Neural progenitor cell (in vitro differentiated cells): ENCODE data around the gene USP49. TPM values are rescaled to one million over a fixed set of nuclear protein-coding genes. Genes with fewer than 3 reads are reported as not detected.

Experiments
- DNase-seq: peaks from one replicate; pipeline ENCODE4 v3.0.0-alpha.2; 2016; ENCODE audit warnings: low spot score
- H2AFZ ChIP-seq: fragments of 200-600 bp; sonication (generic); replicated peaks from 2 replicates; pipeline ENCODE4 v1.6.1; 2016; ENCODE audit warnings: antibody characterized with exemption
- H3F3A ChIP-seq: fragments of 200-600 bp; sonication (generic); 2 replicates; pipeline ENCODE4 v1.6.1; 2016; ENCODE audit warnings: antibody characterized with exemption, low read depth
- H3K27ac ChIP-seq: fragments of 200-600 bp; sonication (generic); 2 replicates; pipeline ENCODE4 v1.5.1; 2016; ENCODE audit warnings: mild to moderate bottlenecking
- H3K27me3 ChIP-seq: fragments of 200-600 bp; sonication (generic); 2 replicates; pipeline ENCODE4 v1.6.1; 2016; ENCODE audit warnings: mild to moderate bottlenecking, moderate library complexity
- H3K36me3 ChIP-seq: fragments of 200-600 bp; sonication (generic); 2 replicates; pipeline ENCODE4 v1.5.1; 2016
- H3K4me1 ChIP-seq: fragments of 200-600 bp; sonication (generic); 2 replicates; pipeline ENCODE4 v1.6.1; 2016; ENCODE audit warnings: mixed run types
- H3K4me2 ChIP-seq: fragments of 200-600 bp; sonication (generic); 2 replicates; pipeline ENCODE4 v1.6.1; 2016
- H3K4me3 ChIP-seq: fragments of 200-600 bp; sonication (generic); 2 replicates; pipeline ENCODE4 v1.5.1; 2016
- H3K79me2 ChIP-seq: fragments of 200-600 bp; sonication (generic); 2 replicates; pipeline ENCODE4 v1.6.1; 2016; ENCODE audit warnings: low read depth
- H3K9ac ChIP-seq: fragments of 200-600 bp; sonication (generic); 2 replicates; pipeline ENCODE4 v1.6.1; 2016
- H3K9me3 ChIP-seq: fragments of 200-600 bp; sonication (generic); 2 replicates; pipeline ENCODE4 v1.5.1; 2016; ENCODE audit warnings: low read depth
- H4K20me1 ChIP-seq: fragments of 200-600 bp; sonication (generic); 2 replicates; pipeline ENCODE4 v1.6.1; 2016; ENCODE audit warnings: low read depth
- H3K27ac Mint-ChIP-seq: 3 replicates; pipeline ENCODE4 v1.8.0; 2021; ENCODE audit warnings: mixed read lengths
- H3K27me3 Mint-ChIP-seq: 2 replicates; pipeline ENCODE4 v1.8.0; 2022; ENCODE audit warnings: low read depth, mild to moderate bottlenecking, inconsistent platforms, moderate library complexity, mixed read lengths; ENCODE audit not compliant: insufficient read depth
- H3K36me3 Mint-ChIP-seq: 3 replicates; pipeline ENCODE4 v1.8.0; 2021; ENCODE audit warnings: mixed read lengths
- H3K4me1 Mint-ChIP-seq: 3 replicates; pipeline ENCODE4 v1.8.0; 2021; ENCODE audit warnings: mixed read lengths
- H3K4me3 Mint-ChIP-seq: 3 replicates; pipeline ENCODE4 v1.8.0; 2021; ENCODE audit warnings: mild to moderate bottlenecking, moderate library complexity, mixed read lengths
- H3K9me3 Mint-ChIP-seq: 3 replicates; pipeline ENCODE4 v1.8.0; 2020; ENCODE audit warnings: mixed read lengths
- EZH2 ChIP-seq: fragments of 200-600 bp; sonication (generic); IDR thresholded peaks from 2 replicates; pipeline ENCODE4 v1.6.1; 2017; ENCODE audit warnings: antibody characterized with exemption, mild to moderate bottlenecking, moderate library complexity
- EZH2phosphoT487 ChIP-seq: fragments of 200-600 bp; sonication (generic); IDR thresholded peaks from 2 replicates; pipeline ENCODE4 v1.6.1; 2017; ENCODE audit warnings: antibody characterized with exemption
- total RNA-seq: library from RNA; depleted of rRNA; stranded (reverse); fragments of >200 nt; gene quantifications from 2 replicates; pipeline ENCODE4 v1.2.3, GENCODE V29; 2015; ENCODE audit warnings: low replicate concordance
- TF ChIP-seq, protein P1 (sequence below): fragments of 200-600 bp; sonication (generic); IDR thresholded peaks from 2 replicates; pipeline ENCODE4 v1.5.1; 2017; ENCODE audit warnings: antibody characterized with exemption, mild to moderate bottlenecking

USP49 gene
- total RNA-seq, 1 donor from 2014 or later = 25.0 TPM

DNA sequence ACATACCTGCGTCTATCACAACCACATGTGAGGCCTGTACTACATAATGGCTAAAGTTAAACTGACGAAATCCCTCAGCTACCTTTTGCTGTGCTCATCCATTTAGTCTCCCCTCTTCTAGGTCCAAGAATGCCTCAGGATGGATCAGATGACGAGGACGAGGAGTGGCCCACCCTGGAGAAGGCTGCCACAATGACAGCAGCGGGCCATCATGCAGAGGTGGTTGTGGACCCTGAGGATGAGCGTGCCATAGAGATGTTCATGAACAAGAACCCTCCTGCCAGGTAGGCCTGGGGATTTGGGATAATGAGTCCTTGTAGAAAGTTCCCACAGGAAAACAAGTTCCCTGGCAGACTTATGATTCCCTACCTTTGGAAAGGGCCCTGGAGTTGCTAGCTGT lies 32.1 kb upstream of the USP49 start:
- Histone ChIP-seq H3K9ac (no peak overlapping the region), H3F3A (no peaks in the 10 kb centered on the region), H3K27me3 (no peaks in the 10 kb centered on the region), H2AFZ (no peak overlapping the region), H4K20me1 (peaks cover 35% of the 10 kb centered on the region), H3K79me2 (peaks cover 70% of the 10 kb centered on the region), H3K4me2 (no peak overlapping the region), H3K27ac (no peak overlapping the region), H3K4me3 (no peak overlapping the region), H3K4me1 (peaks cover 15% of the 10 kb centered on the region), H3K36me3 (no peaks in the 10 kb centered on the region), H3K9me3 (no peaks in the 10 kb centered on the region)
- no peak for DNase-seq
- no peak for TF ChIP-seq EZH2
- no peak for TF ChIP-seq EZH2phosphoT487
- TF ChIP-seq, protein P1, sequence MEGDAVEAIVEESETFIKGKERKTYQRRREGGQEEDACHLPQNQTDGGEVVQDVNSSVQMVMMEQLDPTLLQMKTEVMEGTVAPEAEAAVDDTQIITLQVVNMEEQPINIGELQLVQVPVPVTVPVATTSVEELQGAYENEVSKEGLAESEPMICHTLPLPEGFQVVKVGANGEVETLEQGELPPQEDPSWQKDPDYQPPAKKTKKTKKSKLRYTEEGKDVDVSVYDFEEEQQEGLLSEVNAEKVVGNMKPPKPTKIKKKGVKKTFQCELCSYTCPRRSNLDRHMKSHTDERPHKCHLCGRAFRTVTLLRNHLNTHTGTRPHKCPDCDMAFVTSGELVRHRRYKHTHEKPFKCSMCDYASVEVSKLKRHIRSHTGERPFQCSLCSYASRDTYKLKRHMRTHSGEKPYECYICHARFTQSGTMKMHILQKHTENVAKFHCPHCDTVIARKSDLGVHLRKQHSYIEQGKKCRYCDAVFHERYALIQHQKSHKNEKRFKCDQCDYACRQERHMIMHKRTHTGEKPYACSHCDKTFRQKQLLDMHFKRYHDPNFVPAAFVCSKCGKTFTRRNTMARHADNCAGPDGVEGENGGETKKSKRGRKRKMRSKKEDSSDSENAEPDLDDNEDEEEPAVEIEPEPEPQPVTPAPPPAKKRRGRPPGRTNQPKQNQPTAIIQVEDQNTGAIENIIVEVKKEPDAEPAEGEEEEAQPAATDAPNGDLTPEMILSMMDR = no peak
- Mint-ChIP-seq H3K9me3 (no peaks in the 10 kb centered on the region), H3K4me1 (peaks cover 13% of the 10 kb centered on the region), H3K36me3 (peaks cover 25% of the 10 kb centered on the region), H3K27me3 (no peaks in the 10 kb centered on the region), H3K27ac (no peak overlapping the region), H3K4me3 (no peak overlapping the region)

DNA sequence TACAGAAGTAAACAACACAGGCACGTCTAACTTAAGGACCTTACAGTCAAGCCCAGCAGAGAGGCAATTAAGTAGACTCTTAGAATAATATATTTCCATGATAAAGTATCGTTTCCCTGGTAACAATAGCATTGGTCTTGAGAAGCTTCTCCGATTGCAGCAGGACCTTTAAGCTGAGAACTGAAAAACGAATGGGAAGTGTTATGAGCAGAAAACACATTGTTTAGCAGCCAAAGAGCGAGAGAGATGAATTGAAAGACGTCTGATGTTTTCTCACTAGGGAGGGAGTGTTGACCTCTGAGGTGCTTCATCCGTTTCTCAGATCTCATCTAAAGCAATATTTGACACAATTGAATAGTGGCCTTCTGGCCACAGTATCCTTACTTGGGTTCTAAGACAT lies 27.0 kb upstream of the USP49 start:
- Mint-ChIP-seq H3K27me3 (no peaks in the 10 kb centered on the region), H3K27ac (no peak overlapping the region), H3K36me3 (peaks cover 15% of the 10 kb centered on the region), H3K4me3 (peak overlapping the region; percentile 100), H3K4me1 (peaks cover 23% of the 10 kb centered on the region), H3K9me3 (no peaks in the 10 kb centered on the region)
- TF ChIP-seq EZH2phosphoT487 (no peak), EZH2 (no peak)
- TF ChIP-seq, protein P1 = no peak
- no peak overlapping the region for H3K27ac ChIP-seq
- H3K36me3 ChIP-seq = no peaks in the 10 kb centered on the region
- peak overlapping the region; percentile 94 for H3K4me3 ChIP-seq
- H3K9ac ChIP-seq = peak overlapping the region; percentile 95
- H3K9me3 ChIP-seq = no peaks in the 10 kb centered on the region
- H3F3A ChIP-seq = peaks cover 8% of the 10 kb centered on the region
- H4K20me1 ChIP-seq = peaks cover 43% of the 10 kb centered on the region
- peaks cover 22% of the 10 kb centered on the region for H3K4me1 ChIP-seq
- H3K79me2 ChIP-seq = peaks cover 88% of the 10 kb centered on the region
- H3K27me3 ChIP-seq = no peaks in the 10 kb centered on the region
- H2AFZ ChIP-seq = peak overlapping the region; percentile 98
- H3K4me2 ChIP-seq = peak overlapping the region; percentile 99
- no peak for DNase-seq

DNA sequence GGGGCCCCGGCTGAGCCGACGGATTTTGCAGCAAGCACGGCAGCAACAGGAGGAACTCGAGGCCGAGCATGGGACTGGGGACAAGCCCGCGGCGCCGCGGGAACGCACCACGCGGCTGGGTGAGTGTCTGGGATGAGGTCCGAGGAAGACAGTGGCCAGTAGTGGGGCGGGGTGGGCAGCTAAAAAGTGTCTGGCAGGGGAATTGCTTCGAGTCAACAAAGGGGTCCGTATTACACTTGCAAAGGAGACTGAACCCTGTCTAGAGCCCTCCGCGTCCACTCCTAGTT lies 26.5 kb upstream of the USP49 start:
- Histone ChIP-seq H3K27ac (no peak overlapping the region), H2AFZ (peak overlapping the region; percentile 98), H3K36me3 (no peaks in the 10 kb centered on the region), H3K4me3 (peak overlapping the region; percentile 94), H3K4me2 (peak overlapping the region; percentile 99), H4K20me1 (peaks cover 38% of the 10 kb centered on the region), H3K9me3 (no peaks in the 10 kb centered on the region), H3K79me2 (peaks cover 88% of the 10 kb centered on the region), H3F3A (peaks cover 8% of the 10 kb centered on the region), H3K4me1 (peaks cover 22% of the 10 kb centered on the region), H3K27me3 (no peaks in the 10 kb centered on the region), H3K9ac (peak overlapping the region; percentile 95)
- peak overlapping the region; percentile 100 for H3K4me3 Mint-ChIP-seq
- TF ChIP-seq EZH2 (no peak), EZH2phosphoT487 (no peak)
- TF ChIP-seq, protein P1 = no peak
- no peaks in the 10 kb centered on the region for H3K9me3 Mint-ChIP-seq
- peaks cover 23% of the 10 kb centered on the region for H3K4me1 Mint-ChIP-seq
- peaks cover 14% of the 10 kb centered on the region for H3K36me3 Mint-ChIP-seq
- peaks cover 2% of the 10 kb centered on the region for H3K27me3 Mint-ChIP-seq
- DNase-seq = no peak
- H3K27ac Mint-ChIP-seq = peak overlapping the region; percentile 100
